Cardiac muscle cell (in vitro differentiated cells and primary cell): ENCODE measurements around the gene AFM. TPM values are rescaled to one million over a fixed set of nuclear protein-coding genes. Genes with fewer than 3 reads are reported as not detected.

Experiments used
- DNase-seq, 2 donors: peaks; one replicate each; pipeline versions ENCODE4 v3.0.0 to v3.0.0-alpha.2; 2010 to 2017; ENCODE audit warnings: low read depth in 1 of 2, low spot score in 1 of 2
- H3K27ac ChIP-seq: fragments of 200-600 bp; sonication (generic); 2 replicates; pipeline ENCODE4 v1.5.1; 2016
- H3K27me3 ChIP-seq: fragments of 200-600 bp; sonication (generic); 2 replicates; pipeline ENCODE4 v1.6.0; 2016; ENCODE audit warnings: control low read depth
- H3K36me3 ChIP-seq: fragments of 200-600 bp; sonication (generic); 2 replicates; pipeline ENCODE4 v1.5.1; 2016; ENCODE audit warnings: control low read depth
- H3K4me1 ChIP-seq: fragments of 200-600 bp; sonication (generic); 2 replicates; pipeline ENCODE4 v1.8.1; 2017; ENCODE audit warnings: low read depth, mild to moderate bottlenecking, mixed run types
- H3K4me3 ChIP-seq: fragments of 200-600 bp; sonication (generic); 2 replicates; pipeline ENCODE4 v1.5.1; 2016; ENCODE audit warnings: mild to moderate bottlenecking
- H3K9me3 ChIP-seq: fragments of 200-600 bp; sonication (generic); 2 replicates; pipeline ENCODE4 v1.5.1; 2017; ENCODE audit warnings: low read depth, mild to moderate bottlenecking, control low read depth
- polyA plus RNA-seq: library from polyadenylated mRNA; unstranded; fragments of >200 nt; fragmentation: Nextera tagmentation; extraction: Ambion mirVana; gene quantifications from 2 replicates; pipeline ENCODE4 v1.2.1, GENCODE V29; 2016
- total RNA-seq: library from RNA; depleted of rRNA; stranded (reverse); fragments of >200 nt; gene quantifications from 2 replicates; pipeline ENCODE4 v1.2.3, GENCODE V29; 2016
- TF ChIP-seq, protein P1 (sequence below): IDR thresholded peaks from 2 replicates; pipeline ENCODE4 v1.5.1; 2012; ENCODE audit warnings: low read depth, mild to moderate bottlenecking, low read length

The AFM gene
- total and polyA plus RNA-seq, 2 experiments from 2014 or later: 0.06 TPM; not detected in 1

DNA sequence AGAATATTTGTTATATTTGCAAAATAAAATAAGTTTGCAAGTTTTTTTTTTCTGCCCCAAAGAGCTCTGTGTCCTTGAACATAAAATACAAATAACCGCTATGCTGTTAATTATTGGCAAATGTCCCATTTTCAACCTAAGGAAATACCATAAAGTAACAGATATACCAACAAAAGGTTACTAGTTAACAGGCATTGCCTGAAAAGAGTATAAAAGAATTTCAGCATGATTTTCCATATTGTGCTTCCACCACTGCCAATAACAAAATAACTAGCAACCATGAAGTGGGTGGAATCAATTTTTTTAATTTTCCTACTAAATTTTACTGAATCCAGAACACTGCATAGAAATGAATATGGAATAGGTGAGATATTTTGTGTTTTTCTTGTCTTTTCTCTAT lies 45.6 kb upstream of the AFM start, which contains the start of gene AFP:
Gene AFP, plus strand, starts transcription at position 238 of the 400 bp plus-strand sequence. Its CDS starts 42 bp downstream, at position 280.
- Histone ChIP-seq H3K36me3 (no peaks in the 10 kb centered on the region), H3K27ac (no peak within 1 kb of the TSS), H3K4me3 (no peak within 1 kb of the TSS), H3K9me3 (no peaks in the 10 kb centered on the region), H3K4me1 (no peaks in the 10 kb centered on the region), H3K27me3 (no peaks in the 10 kb centered on the region)
- DNase-seq: no peak
- TF ChIP-seq, protein P1, sequence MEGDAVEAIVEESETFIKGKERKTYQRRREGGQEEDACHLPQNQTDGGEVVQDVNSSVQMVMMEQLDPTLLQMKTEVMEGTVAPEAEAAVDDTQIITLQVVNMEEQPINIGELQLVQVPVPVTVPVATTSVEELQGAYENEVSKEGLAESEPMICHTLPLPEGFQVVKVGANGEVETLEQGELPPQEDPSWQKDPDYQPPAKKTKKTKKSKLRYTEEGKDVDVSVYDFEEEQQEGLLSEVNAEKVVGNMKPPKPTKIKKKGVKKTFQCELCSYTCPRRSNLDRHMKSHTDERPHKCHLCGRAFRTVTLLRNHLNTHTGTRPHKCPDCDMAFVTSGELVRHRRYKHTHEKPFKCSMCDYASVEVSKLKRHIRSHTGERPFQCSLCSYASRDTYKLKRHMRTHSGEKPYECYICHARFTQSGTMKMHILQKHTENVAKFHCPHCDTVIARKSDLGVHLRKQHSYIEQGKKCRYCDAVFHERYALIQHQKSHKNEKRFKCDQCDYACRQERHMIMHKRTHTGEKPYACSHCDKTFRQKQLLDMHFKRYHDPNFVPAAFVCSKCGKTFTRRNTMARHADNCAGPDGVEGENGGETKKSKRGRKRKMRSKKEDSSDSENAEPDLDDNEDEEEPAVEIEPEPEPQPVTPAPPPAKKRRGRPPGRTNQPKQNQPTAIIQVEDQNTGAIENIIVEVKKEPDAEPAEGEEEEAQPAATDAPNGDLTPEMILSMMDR: no peak

DNA sequence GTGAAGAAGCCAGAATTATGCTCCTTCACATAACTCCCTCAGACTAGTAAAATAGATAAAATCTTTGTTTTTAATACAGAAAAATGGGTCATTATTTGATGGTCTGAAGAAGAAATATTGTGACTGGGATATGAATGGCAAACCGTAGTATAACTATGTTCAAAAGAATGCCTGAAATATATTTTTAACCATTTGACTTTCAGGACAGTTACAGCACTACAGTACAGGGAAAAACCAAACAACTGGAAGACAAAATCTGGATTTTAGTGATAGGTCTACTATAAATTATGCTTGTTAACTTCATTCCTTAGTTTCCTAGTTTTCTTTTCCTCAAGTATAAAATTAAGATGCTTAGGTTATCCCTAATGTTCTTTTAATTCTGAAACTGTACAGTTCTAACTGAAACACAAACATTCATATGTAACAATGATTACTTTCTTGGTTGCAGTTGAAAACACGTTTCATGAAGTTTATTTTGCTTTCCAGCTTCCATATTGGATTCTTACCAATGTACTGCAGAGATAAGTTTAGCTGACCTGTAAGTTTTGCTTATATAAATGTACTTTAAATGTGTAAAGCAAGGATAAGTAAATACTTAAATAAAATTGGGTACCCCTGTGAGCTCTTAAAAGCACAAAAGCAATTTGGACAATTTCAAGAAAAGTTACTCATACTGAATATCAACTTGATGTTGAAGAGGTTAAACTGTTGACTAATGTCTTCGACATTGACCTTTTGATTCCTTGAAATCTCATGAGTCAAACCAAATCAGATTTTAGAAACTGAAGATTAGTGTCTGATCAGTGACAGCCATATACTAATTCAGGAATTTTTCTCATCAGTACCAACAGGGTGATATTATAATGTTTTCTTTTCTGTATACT lies 44.6 kb upstream of the AFM start:
- no peak for DNase-seq
- TF ChIP-seq, protein P1: no peak
- Histone ChIP-seq H3K4me1 (no peaks in the 10 kb centered on the region), H3K4me3 (no peak overlapping the region), H3K27ac (no peak overlapping the region), H3K36me3 (no peaks in the 10 kb centered on the region), H3K27me3 (no peaks in the 10 kb centered on the region), H3K9me3 (no peaks in the 10 kb centered on the region)

DNA sequence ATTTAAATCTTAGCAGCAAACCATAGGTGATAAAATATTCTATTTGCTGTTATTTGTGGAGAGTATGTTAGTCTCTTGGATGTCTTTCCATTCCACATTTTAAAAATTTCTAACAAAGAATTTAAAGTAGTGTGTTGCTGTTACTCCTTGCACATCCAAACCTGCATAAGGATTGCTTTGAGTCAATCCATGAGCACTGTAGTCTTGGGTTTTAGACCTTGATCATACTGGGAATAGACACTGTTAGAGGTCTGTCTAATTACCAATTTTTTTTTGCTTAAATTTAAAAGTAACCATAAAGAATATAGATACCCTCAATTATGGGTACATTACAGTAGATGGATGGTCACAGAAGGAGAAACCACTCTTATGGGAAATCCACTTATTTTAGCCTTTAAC lies 44.0 kb upstream of the AFM start:
- TF ChIP-seq, protein P1: no peak
- H3K27ac ChIP-seq: no peak overlapping the region
- H3K9me3 ChIP-seq: no peaks in the 10 kb centered on the region
- no peaks in the 10 kb centered on the region for H3K27me3 ChIP-seq
- H3K36me3 ChIP-seq: no peaks in the 10 kb centered on the region
- H3K4me3 ChIP-seq: no peak overlapping the region
- no peaks in the 10 kb centered on the region for H3K4me1 ChIP-seq
- no peak for DNase-seq

DNA sequence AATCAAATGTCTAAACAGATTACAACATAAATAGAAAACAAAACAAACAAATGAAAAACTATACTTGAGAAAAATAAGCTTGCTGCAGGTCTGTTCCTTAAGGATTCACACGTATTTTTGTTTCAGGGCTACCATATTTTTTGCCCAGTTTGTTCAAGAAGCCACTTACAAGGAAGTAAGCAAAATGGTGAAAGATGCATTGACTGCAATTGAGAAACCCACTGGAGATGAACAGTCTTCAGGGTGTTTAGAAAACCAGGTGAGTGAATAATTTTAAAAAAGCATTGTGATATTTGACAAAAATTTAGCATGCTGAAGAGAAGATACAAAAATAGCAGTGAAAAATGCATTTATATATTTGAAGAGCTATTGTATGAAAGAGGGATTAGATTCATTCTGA lies 43.5 kb upstream of the AFM start:
- Histone ChIP-seq H3K4me1 (no peaks in the 10 kb centered on the region), H3K4me3 (no peak overlapping the region), H3K27ac (no peak overlapping the region), H3K36me3 (no peaks in the 10 kb centered on the region), H3K9me3 (no peaks in the 10 kb centered on the region), H3K27me3 (no peaks in the 10 kb centered on the region)
- TF ChIP-seq, protein P1: no peak
- DNase-seq: no peak

DNA sequence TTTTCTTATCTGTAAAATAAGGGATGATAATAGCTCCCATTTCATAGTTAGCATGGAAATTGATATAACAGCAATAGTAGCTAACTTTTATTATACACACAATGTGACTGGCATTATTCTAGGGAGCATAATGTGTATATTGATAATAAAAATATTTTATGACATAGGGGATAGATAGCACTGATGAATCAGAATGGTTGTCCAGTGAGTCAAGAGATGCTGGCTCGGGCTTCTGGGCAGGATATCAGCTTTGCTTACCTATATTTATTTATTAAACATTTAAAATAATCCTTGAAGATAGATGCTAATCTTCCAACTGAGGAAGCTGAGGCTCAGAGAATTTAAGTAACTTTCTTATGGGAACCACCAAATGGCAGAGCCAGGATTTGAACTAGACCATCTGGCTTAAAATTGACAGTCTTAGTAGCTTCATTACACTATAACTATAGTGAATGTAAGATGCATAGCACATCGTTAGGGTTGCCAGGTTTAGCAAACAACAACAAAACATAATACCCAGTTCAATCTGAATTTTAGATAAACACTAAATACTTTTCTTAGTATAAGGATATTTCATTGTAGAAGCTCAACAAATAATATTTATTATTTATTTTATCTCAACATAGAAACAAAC lies 42.8 kb upstream of the AFM start:
- Histone ChIP-seq H3K27ac (no peak overlapping the region), H3K27me3 (no peaks in the 10 kb centered on the region), H3K9me3 (no peaks in the 10 kb centered on the region), H3K4me1 (no peaks in the 10 kb centered on the region), H3K4me3 (no peak overlapping the region), H3K36me3 (no peaks in the 10 kb centered on the region)
- TF ChIP-seq, protein P1: no peak
- no peak for DNase-seq
